Neural progenitor cell (in vitro differentiated cells): ENCODE results near the gene PPP1R2.

ENCODE experiments used
- CTCF ChIP-seq: fragments of 200-600 bp; sonication (generic); IDR thresholded peaks from 2 replicates; pipeline ENCODE4 v1.5.1; 2017; ENCODE audit warnings: antibody characterized with exemption, mild to moderate bottlenecking
- EZH2 ChIP-seq: fragments of 200-600 bp; sonication (generic); IDR thresholded peaks from 2 replicates; pipeline ENCODE4 v1.6.1; 2017; ENCODE audit warnings: antibody characterized with exemption, mild to moderate bottlenecking, moderate library complexity

GRCh38 chr3:195508185-195508584, 34.9 kb downstream of the PPP1R2 start:
- TF ChIP-seq CTCF (no peak), EZH2 (no peak)
